GM13977 (cell line): ENCODE data around the gene MAP2.

ENCODE experiments used
- DNase-seq: peaks from one replicate; pipeline ENCODE4 v3.0.0; 2012; ENCODE audit warnings: low spot score
- in situ Hi-C: fragments of 300-500 bp; cut with MboI; formaldehyde crosslinking; loops from one replicate; pipeline ENCODE4 v1.12.0; 2022; ENCODE audit warnings: low sequenced_read_pairs, low pct_unique_long_range_greater_than_20kb, mixed read lengths, inconsistent platforms; ENCODE audit not compliant: unreplicated experiment
- TF ChIP-seq, protein P1 (sequence below): IDR thresholded peaks from 2 replicates; pipeline ENCODE4 v1.5.1; 2012; ENCODE audit warnings: mild to moderate bottlenecking, control low read depth; ENCODE audit not compliant: insufficient read depth; ENCODE audit errors: extremely low read depth, missing control alignments

MAP2 gene

GRCh38 chr2:209395652-209396051, 28.2 kb upstream of the MAP2 start:
- DNase-seq: no peak
- TF ChIP-seq, protein P1, sequence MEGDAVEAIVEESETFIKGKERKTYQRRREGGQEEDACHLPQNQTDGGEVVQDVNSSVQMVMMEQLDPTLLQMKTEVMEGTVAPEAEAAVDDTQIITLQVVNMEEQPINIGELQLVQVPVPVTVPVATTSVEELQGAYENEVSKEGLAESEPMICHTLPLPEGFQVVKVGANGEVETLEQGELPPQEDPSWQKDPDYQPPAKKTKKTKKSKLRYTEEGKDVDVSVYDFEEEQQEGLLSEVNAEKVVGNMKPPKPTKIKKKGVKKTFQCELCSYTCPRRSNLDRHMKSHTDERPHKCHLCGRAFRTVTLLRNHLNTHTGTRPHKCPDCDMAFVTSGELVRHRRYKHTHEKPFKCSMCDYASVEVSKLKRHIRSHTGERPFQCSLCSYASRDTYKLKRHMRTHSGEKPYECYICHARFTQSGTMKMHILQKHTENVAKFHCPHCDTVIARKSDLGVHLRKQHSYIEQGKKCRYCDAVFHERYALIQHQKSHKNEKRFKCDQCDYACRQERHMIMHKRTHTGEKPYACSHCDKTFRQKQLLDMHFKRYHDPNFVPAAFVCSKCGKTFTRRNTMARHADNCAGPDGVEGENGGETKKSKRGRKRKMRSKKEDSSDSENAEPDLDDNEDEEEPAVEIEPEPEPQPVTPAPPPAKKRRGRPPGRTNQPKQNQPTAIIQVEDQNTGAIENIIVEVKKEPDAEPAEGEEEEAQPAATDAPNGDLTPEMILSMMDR: no peak
- in situ Hi-C loops: no loop called here

DNA sequence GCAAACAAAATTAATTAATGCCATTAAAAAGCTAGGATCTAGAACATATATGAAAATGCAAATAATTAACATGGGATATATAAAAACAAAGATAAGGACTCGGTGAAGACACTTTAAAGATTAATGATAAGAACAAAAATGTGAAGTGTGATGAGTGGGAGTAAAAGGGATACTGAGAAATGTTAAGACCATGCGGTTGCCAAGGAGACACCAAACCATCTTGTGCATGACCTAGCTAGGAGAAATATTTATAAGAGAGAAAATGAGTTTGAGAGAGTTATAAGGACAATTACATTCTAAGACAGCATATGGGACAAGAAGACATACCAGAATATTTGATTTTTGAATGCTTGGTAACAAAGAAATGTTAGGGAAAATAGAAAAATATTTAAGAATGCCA, 25.4 kb upstream of the MAP2 start:
- TF ChIP-seq, protein P1: no peak
- DNase-seq: no peak
- in situ Hi-C loops: no loop called here

DNA sequence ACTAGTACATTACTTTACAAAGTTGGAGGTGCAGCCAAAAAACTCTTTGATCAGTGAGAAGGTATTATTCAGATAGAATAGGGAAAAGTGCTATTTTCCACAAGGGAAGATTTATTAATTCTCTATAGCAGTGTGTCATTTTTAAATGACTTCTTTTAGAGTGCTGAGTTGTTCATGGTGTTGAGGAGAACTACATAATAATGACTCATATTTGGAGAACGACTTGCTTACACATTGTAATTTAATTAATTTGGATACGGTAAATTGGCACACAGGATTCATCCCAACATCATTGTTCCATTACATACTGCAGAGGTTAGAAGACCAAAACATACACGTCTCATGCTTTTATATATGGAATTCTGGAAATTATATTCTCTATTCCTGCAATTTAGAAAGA, 22.1 kb upstream of the MAP2 start:
- in situ Hi-C loops: no loop called here
- DNase-seq: no peak
- TF ChIP-seq, protein P1: no peak

GRCh38 chr2:209411296-209411695, 12.6 kb upstream of the MAP2 start:
- TF ChIP-seq, protein P1: no peak
- DNase-seq: no peak
- in situ Hi-C loops: no loop called here

- in situ Hi-C loops: no loop called here
- TF ChIP-seq, protein P1: no peak
- no peak for DNase-seq
Observed at GRCh38 chr2:209411718-209412117, 12.1 kb upstream of the MAP2 start.

- no peak for DNase-seq
- TF ChIP-seq, protein P1: no peak
- in situ Hi-C loops: no loop called here
Observed at GRCh38 chr2:209413311-209414014, 10.4 kb upstream of the MAP2 start.
